Measurements from ENCODE around the gene MCC. TPM values are rescaled to one million over a fixed set of nuclear protein-coding genes. Genes with fewer than 3 reads are reported as not detected.

Gene MCC
- total and polyA plus RNA-seq, 4 donors: 9.0 to 47.3 (median 14.7) TPM

GRCh38 chr5:113299591-113299990 is 188.7 kb downstream of the MCC start:
- no peak for TF ChIP-seq RAD21 (IDR thresholded peaks at IDR 0.05)
- no peak for TF ChIP-seq FOXA1 (IDR thresholded peaks at IDR 0.05)
- no peak for TF ChIP-seq ZBTB33 (IDR thresholded peaks at IDR 0.05)
- no peak for TF ChIP-seq NR2F2 (IDR thresholded peaks at IDR 0.05)
- TF ChIP-seq TAF1 (conservative IDR thresholded peaks at IDR 0.05): no peak
- TF ChIP-seq ATF3 (IDR thresholded peaks at IDR 0.05): no peak
- no peak for TF ChIP-seq CTCF (IDR thresholded peaks at IDR 0.05; ENCODE audit: low read depth, low read length, missing input control)
- no peak for TF ChIP-seq YY1 (IDR thresholded peaks at IDR 0.05)
- TF ChIP-seq HNF4G (IDR thresholded peaks at IDR 0.05): no peak
- no peak for TF ChIP-seq GABPA (IDR thresholded peaks at IDR 0.05 in 1 of 2, conservative IDR thresholded peaks at IDR 0.05 in 1 of 2)
- TF ChIP-seq RXRA (IDR thresholded peaks at IDR 0.05): no peak
- Histone ChIP-seq H3K36me3 (ENCODE audit: control insufficient read depth in 4 of 4, insufficient read depth in 3 of 4, low read depth in 1 of 4, low read length in 3 of 4) (no peaks in the 10 kb centered on the region), H3K27ac (ENCODE audit: low read depth in 1 of 2, low read length in 2 of 2) (no peak overlapping the region), H3K9me3 (ENCODE audit: control insufficient read depth in 4 of 4, low read length in 3 of 4) (no peaks in the 10 kb centered on the region), H3K4me3 (ENCODE audit: low read depth in 1 of 3, low read length in 3 of 3) (no peak overlapping the region), H3K4me1 (ENCODE audit: control insufficient read depth in 4 of 4, insufficient read depth in 4 of 4, low read length in 3 of 4) (peaks cover 0 to 7% (median 2%) of the 10 kb centered on the region in 4 donors), H3K27me3 (ENCODE audit: control insufficient read depth in 4 of 4, insufficient read depth in 4 of 4, low read length in 3 of 4) (no peaks in the 10 kb centered on the region), H3K9ac (ENCODE audit: low read depth in 1 of 2, low read length in 2 of 2) (no peak overlapping the region)
- WGBS: 96% methylated on average over 1 of the region's 1 CpG
- DNase-seq (ENCODE audit: low spot score): no peak

- Histone ChIP-seq H3K9me3 (ENCODE audit: control insufficient read depth in 4 of 4, low read length in 3 of 4) (no peaks in the 10 kb centered on the region), H3K27me3 (ENCODE audit: control insufficient read depth in 4 of 4, insufficient read depth in 4 of 4, low read length in 3 of 4) (no peaks in the 10 kb centered on the region), H3K9ac (ENCODE audit: low read depth in 1 of 2, low read length in 2 of 2) (no peak overlapping the region), H3K4me1 (ENCODE audit: control insufficient read depth in 4 of 4, insufficient read depth in 4 of 4, low read length in 3 of 4) (peaks cover 0 to 21% (median 14%) of the 10 kb centered on the region in 4 donors), H3K4me3 (ENCODE audit: low read depth in 1 of 3, low read length in 3 of 3) (no peak overlapping the region), H3K27ac (ENCODE audit: low read depth in 1 of 2, low read length in 2 of 2) (no peak overlapping the region), H3K36me3 (ENCODE audit: control insufficient read depth in 4 of 4, insufficient read depth in 3 of 4, low read depth in 1 of 4, low read length in 3 of 4) (no peaks in the 10 kb centered on the region)
- TF ChIP-seq FOXA2 (IDR thresholded peaks at IDR 0.05) (no peak), NR2F2 (IDR thresholded peaks at IDR 0.05) (no peak), ZBTB33 (IDR thresholded peaks at IDR 0.05) (no peak), JUND (IDR thresholded peaks at IDR 0.05) (no peak), ATF3 (IDR thresholded peaks at IDR 0.05) (no peak), TAF1 (conservative IDR thresholded peaks at IDR 0.05) (no peak), MAX (IDR thresholded peaks at IDR 0.05) (no peak), RAD21 (IDR thresholded peaks at IDR 0.05) (no peak)
- 86% methylated on average over 1 of the region's 1 CpG for WGBS
- DNase-seq (ENCODE audit: low spot score): no peak
These were observed 191.6 kb downstream of the MCC start for GRCh38 chr5:113296676-113297075.

All from liver (tissue), 9 donors.